ENCODE data around the gene MMP24. TPM values are rescaled to one million over a fixed set of nuclear protein-coding genes. Genes with fewer than 3 reads are reported as not detected.
"Not testable (repeated sequence)": the region's sequence is repeated elsewhere in the genome, so short reads cannot be mapped to it uniquely, and the experiment has no call there.

MMP24 gene
- 113 and 118 TPM in 2 replicates for total RNA-seq (2014; rRNA removed; shearing (Covaris generic))

DNA sequence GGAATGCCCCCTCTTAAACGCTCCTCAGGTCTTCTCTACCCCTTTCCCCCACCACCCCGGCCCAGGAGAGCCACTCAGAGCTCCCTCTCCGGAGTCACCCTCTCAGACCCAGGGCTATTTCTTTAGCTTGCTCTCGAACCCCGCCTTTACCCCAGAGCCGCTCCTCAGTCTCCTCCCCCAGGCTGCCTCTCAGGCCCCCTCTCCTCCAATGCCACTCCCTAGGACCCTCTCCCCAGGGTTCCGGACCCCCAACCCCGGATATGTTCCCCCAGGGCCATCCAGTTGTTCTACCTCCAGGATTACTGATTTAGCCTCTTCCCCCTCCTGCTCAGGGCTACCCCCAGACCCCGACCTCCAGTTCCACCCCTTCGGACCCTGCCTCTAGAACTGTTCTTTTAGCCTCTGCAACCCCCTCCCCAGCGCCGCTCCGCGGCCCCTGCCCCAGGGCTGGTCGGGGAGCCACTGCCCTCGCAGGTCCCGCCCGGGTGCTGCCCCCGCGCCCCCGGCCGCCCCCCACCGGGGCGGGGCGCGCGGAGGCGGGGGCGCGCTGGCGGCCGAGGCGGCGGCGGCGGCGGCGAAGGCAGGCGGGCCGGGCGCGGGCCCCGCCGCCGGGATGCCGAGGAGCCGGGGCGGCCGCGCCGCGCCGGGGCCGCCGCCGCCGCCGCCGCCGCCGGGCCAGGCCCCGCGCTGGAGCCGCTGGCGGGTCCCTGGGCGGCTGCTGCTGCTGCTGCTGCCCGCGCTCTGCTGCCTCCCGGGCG lies at the start of gene MMP24:
TSS of gene MMP24 (plus strand) at position 565 of the 758 bp plus-strand sequence. CDS start at position 614, 49 bp downstream.
- in situ Hi-C loops (cut with HindIII; ENCODE audit: low sequenced_read_pairs): no loop called here
- DNase-seq (ENCODE audit: low spot score): peak; percentile 57

DNA sequence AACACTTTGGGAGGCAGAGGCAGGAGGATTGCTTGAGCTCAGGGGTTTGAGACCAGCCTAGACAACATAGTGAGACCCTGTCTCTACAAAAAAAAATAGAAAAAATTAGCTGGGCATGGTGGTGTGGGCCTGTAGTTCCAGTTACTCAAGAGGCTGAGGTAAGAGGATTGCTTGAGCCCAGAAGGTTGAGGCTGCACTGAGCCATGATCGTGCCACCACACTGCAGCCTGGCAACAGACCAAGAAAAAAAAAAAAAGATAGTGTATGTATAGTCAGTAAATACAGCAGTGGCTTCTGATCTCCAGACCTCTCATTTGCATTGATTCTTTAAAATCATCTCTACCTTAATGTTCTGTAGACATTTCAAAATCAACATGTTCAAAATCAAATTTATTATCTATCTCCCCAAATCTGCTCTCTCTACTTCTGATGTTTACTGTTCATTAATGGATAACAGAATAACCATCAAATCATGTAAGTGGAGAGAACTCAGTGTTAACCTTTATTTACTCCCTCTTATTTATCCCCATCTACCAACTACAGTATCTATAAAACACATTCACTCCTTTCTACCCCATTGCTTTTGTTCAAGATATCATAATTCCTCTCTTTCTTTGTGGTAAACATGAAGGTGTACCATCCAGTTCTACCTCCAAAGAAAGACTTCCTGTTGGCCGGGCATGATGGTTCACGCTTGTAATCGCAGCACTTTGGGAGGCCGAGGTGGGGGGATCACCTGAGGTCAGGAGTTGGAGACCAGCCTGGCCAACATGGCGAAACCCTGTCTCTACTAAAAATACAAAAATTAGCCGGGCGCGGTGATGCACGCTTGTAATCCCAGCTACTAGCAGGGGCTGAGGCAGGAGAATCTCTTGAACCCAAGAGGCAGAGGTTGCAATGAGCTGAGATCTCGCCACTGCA lies 46.9 kb upstream of the MMP24 start:
- in situ Hi-C loops (cut with HindIII; ENCODE audit: low sequenced_read_pairs): no loop called here
- DNase-seq (ENCODE audit: low spot score): no peak

DNA sequence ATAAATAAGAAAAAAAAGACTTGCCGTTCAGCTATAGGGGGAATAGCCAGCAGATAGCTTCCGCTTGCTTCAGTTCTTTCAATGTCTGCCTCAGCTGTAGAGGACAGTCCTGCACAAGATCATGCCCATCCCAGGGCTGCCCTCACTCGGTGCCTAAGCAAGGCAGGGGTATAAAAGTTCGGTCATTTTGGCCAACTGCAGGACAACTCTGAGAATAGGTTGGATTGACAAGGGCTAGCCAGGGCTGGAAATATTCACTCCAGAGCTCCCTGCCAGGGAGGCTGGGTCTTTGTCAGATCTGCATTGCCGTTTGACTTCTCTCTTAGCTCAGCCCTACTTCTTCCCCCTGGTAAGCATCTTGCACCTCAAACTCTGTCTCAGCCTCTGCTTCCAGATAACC lies 46.2 kb upstream of the MMP24 start:
- in situ Hi-C loops (cut with HindIII; ENCODE audit: low sequenced_read_pairs): no loop called here
- no peak for DNase-seq (ENCODE audit: low spot score)

DNA sequence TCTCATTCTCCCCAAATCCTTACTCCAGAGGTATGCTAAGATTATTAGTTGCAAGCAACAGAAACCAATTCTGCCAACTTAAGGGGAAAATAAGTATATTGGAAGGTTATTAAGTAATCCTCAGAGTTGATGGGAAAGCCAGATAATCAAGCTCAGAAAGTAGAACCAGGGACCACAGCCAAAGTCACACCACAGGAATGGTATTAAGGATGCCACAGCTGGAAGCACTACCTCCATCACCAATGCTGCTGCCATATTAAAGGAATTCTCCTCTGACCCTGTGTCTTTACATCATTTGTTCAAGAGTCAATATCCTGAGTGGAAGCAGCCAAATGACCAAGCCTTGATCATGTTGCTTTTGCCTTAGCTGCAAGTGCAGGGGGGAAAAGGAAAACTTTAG lies 44.8 kb upstream of the MMP24 start:
- in situ Hi-C loops (cut with HindIII; ENCODE audit: low sequenced_read_pairs): no loop called here
- DNase-seq (ENCODE audit: low spot score): no peak

DNA sequence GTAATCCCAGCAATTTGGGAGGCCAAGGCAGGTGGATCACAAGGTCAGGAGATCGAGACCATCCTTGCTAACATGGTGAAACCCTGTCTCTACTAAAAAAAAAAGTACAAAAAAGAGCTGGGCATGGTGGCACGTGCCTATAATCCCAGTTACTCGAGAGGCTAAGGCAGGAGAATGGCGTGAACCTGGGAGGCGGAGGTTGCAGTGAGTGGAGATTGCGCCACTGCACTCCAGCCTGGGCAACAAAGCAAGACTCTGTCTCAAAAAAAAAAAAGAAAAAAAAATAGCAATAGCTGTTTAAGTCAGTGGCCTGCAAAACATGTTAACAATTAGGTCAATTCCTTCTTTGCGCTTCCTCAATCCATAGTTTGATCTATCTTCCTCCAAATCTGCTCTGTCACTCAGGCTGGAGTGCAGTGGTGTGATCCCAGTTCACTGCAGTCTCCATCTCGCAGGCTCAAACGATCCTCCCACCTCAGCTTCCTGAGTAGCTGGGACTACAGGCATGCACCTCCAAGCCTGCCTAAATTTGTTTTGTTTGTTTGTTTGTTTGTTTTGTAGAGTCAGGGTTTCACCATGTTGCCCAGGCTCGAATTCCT lies 39.7 kb upstream of the MMP24 start:
- DNase-seq (ENCODE audit: low spot score); in situ Hi-C loops (cut with HindIII; ENCODE audit: low sequenced_read_pairs): not testable (repeated sequence)

DNA sequence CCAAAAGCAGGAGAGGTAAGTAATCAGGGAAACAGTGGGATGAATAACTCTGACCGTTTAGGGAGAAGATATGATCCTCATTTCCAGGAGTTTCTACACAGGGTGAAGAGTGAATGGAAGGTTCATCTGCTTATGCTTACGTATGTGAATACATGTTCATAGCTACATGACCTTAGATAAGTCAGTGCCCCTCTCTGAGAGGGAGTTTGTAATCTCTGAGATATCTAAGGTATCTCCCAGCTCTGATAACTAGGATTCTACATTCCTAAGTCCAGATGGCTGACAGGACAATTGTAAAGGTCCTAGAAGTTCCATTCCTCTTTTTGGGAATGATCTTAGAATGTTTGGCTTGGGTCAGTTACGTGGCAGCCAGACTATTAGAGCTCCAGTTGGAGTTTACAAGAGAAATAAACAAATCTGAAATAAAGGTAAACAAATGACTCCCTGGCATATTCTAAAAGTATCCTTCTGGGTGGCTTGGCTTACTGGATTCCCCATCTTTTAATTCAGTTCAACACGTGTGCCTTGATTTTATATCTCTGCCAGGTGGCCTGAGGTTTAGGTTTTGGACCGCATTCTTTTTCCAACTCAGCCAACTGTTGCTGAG lies 38.8 kb upstream of the MMP24 start:
- in situ Hi-C loops (cut with HindIII; ENCODE audit: low sequenced_read_pairs): no loop called here

DNA sequence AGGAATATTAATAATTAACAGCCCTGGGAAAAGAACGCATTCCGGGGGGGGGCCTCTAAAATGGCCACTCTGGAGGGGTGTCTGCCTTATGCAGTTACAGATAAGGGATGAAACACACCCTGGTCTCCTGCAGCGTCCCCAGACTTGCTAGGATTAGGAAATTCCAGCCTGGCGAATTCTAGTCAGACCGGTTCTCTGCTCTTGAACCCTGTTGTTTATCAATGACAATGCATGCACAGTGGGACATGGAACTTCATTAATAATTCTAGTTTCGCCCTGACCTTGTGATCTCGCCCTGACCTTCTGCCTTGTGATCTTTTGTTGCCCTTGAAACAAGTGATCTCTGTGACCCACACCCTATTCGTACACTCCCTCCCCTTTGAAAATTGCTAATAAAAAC lies 37.3 kb upstream of the MMP24 start:
- DNase-seq (ENCODE audit: low spot score); in situ Hi-C loops (cut with HindIII; ENCODE audit: low sequenced_read_pairs): not testable (repeated sequence)

More for the DNA sequence above, 38.8 kb upstream of the MMP24 start:
- no peak for DNase-seq (ENCODE audit: low spot score)

- no peak for DNase-seq (ENCODE audit: low spot score)
- in situ Hi-C loops (cut with HindIII; ENCODE audit: low sequenced_read_pairs): loop anchor here (5.0 kb wide), 1 partner anchor 68 kb away; no protein-coding TSS in a partner anchor
Measured at GRCh38 chr20:35190556-35190955, 35.9 kb upstream of the MMP24 start.

DNA sequence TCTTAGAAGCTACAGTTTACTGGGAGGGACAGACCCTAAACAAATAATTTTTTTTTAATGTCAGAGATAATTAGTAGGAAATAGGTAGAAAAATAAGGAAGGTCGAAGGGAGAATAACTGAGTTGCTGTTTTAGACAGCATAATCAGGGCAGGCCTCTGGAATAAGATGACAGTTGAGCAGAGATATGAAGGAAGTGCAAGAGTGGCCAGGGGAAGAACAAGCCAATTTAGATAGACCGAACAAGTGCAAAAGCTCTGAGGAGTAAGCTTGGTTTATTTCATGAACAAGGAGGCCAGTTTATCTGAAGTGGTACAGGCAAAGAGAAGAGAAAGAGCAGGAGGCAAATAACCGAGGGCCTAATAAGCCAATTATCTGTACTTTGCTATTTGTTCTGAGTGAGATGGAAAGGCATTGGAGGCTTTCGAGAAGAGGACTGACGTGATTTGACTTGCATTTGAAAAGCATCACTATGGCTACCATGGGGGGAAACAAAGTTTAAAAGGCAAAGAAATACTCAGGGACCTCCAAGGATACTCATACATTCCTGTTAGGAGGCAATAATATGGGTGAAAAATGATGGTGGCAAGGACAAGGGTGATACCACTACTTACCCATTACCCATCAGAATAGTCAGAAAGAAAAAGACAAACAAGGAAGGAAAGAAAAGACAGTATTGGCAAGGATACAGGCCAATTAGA lies 34.9 kb upstream of the MMP24 start:
- DNase-seq (ENCODE audit: low spot score): no peak
- in situ Hi-C loops (cut with HindIII; ENCODE audit: low sequenced_read_pairs): loop anchor here (5.0 kb wide), 1 partner anchor 69 kb away; no protein-coding TSS in a partner anchor

GRCh38 chr20:35192118-35192872 lies 34.2 kb upstream of the MMP24 start:
- in situ Hi-C loops (cut with HindIII; ENCODE audit: low sequenced_read_pairs): loop anchor here (5.0 kb wide), 1 partner anchor 70 kb away; no protein-coding TSS in a partner anchor
- no peak for DNase-seq (ENCODE audit: low spot score)

GRCh38 chr20:35193031-35193791 lies 33.3 kb upstream of the MMP24 start:
- not testable (repeated sequence) for DNase-seq (ENCODE audit: low spot score)
- in situ Hi-C loops (cut with HindIII; ENCODE audit: low sequenced_read_pairs): loop anchor here (5.0 kb wide), 1 partner anchor 71 kb away; no protein-coding TSS in a partner anchor

- DNase-seq (ENCODE audit: low spot score): no peak
- in situ Hi-C loops (cut with HindIII; ENCODE audit: low sequenced_read_pairs): no loop called here
Measured at GRCh38 chr20:35196313-35196712, 30.2 kb upstream of the MMP24 start.

GRCh38 chr20:35199740-35200139 lies 26.8 kb upstream of the MMP24 start:
- in situ Hi-C loops (cut with HindIII; ENCODE audit: low sequenced_read_pairs): no loop called here
- no peak for DNase-seq (ENCODE audit: low spot score)

DNA sequence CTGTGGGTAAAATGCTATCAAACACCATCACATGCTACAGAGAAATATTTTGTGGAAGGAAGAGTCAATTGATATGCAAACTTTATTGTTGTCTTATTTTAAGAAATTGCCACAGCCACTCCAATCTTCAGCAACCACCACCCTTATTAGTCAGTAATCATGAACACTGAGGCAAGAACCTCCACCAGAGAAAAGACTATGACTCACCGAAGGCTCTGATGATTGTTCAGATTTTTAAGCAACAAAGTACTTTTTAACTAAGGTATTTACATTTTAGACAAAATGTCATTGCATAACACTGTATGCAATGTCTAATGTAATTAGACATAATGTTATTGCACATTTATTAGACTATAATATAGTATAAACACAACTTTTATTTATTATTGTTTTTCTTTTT lies 26.2 kb upstream of the MMP24 start:
- DNase-seq (ENCODE audit: low spot score): no peak
- in situ Hi-C loops (cut with HindIII; ENCODE audit: low sequenced_read_pairs): no loop called here

- in situ Hi-C loops (cut with HindIII; ENCODE audit: low sequenced_read_pairs): not testable (repeated sequence)
Measured at GRCh38 chr20:35201467-35201866, 25.0 kb upstream of the MMP24 start.

DNA sequence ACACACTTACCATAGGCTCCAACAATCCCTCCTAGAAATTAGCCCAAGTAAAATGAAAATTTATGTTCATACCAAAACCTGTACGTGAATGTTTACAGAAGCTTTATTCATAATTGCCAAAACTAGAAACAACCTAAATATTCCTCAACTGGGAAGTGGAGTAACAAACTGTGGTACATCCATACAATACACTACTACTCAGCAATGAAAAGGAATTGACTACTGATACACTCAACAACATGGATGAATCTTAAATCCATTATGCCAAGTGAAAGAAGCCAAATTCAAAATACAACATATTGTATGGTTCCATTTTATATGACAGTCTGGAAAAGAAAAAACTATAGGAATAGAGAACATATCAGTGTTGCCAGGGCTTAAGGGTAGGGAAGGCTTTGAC lies 19.7 kb upstream of the MMP24 start:
- in situ Hi-C loops (cut with HindIII; ENCODE audit: low sequenced_read_pairs): no loop called here
- DNase-seq (ENCODE audit: low spot score): no peak

More at GRCh38 chr20:35201467-35201866, 25.0 kb upstream of the MMP24 start:
- DNase-seq (ENCODE audit: low spot score): not testable (repeated sequence)

DNA sequence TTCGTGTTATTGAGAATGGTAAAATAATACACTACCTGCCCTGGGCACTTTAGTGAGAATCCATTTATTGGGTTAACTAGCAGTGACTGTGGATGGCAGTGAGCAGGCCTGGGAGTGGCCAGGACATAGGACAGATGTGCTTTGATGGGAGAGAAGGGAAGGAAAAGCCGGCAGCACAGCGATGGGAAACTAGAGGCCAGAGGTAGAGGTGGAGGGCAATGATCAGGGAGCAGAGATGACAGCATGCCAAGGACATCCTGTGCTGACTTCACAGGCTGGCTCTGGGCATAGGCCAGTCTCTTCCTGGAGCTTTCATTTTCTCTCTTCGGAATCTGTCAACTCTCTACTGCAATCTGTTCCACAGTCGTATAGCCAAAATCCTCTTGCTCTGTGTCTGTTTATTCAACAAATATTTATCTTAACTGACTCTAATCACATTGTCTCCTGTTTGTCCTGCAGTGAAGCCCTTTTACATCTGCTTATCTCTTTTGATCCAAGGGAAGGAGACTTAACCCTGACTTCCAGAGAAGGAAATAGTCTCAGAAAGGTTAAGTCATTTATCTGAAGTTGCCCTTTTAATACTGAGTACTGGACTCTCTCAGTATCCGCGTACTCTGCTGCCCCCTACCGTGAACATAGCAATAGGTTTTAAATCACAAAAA lies 18.4 kb upstream of the MMP24 start:
- DNase-seq (ENCODE audit: low spot score): peak; percentile 96
- in situ Hi-C loops (cut with HindIII; ENCODE audit: low sequenced_read_pairs): no loop called here

Data from G401 (cell line).